Mucosa of gallbladder (tissue), 1 donor: ENCODE data around the gene GABRB2. TPM values are rescaled to one million over a fixed set of nuclear protein-coding genes. Genes with fewer than 3 reads are reported as not detected.

Experiments
- total RNA-seq: library from RNA; stranded (reverse); gene quantifications from one replicate; pipeline ENCODE4 v1.2.1, GENCODE V29; 2021
- donor health status: DM: no; HTN: no; CAD: no.

GABRB2 gene
- total RNA-seq, 1 donor from 2014 or later: 0.72 TPM

Other genes starting within 250 kb of the GABRB2 start
- not detected for gene GABRA6, start 139.0 kb upstream of the GABRB2 start, total RNA-seq